Peyer's patch (tissue), 4 donors: ENCODE data around the gene DIS3L2.

Experiments
- POLR2A ChIP-seq, 2 donors: fragments of 450-650 bp; IDR thresholded peaks; one replicate each; pipeline ENCODE4 v1.5.1; 2017; ENCODE audit warnings: antibody characterized with exemption in 2 of 2, mild to moderate bottlenecking in 2 of 2, moderate library complexity in 2 of 2
- TF ChIP-seq, protein P1 (sequence below), 6 experiments: fragments of 450-650 bp in 4 of 6; fragments of 200-600 bp in 2 of 6; sonication (generic) in 1 of 6; IDR thresholded peaks; one replicate each; pipeline ENCODE4 v1.5.1; 2017 to 2019; ENCODE audit warnings: antibody characterized with exemption in 6 of 6, mild to moderate bottlenecking in 3 of 6, moderate library complexity in 1 of 6

DNA sequence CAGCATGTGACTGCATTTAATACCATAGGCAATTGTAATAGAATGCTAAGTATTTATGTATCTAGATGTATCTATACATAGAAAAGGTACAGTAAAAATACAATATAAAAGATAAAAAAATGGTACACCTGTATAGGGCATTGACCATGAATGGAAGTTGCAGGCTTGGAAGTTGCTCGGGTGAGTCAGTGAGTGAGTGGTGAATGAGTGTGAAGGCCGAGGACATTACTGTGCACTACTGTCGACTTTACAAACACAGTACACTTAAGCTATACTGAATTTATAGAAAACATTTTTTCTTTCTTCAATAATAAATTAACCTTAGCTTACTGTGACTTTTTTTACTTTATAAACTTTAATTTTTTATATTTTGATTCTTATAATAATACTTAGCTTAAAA is 8.9 kb downstream of the DIS3L2 start:
- TF ChIP-seq, protein P1, sequence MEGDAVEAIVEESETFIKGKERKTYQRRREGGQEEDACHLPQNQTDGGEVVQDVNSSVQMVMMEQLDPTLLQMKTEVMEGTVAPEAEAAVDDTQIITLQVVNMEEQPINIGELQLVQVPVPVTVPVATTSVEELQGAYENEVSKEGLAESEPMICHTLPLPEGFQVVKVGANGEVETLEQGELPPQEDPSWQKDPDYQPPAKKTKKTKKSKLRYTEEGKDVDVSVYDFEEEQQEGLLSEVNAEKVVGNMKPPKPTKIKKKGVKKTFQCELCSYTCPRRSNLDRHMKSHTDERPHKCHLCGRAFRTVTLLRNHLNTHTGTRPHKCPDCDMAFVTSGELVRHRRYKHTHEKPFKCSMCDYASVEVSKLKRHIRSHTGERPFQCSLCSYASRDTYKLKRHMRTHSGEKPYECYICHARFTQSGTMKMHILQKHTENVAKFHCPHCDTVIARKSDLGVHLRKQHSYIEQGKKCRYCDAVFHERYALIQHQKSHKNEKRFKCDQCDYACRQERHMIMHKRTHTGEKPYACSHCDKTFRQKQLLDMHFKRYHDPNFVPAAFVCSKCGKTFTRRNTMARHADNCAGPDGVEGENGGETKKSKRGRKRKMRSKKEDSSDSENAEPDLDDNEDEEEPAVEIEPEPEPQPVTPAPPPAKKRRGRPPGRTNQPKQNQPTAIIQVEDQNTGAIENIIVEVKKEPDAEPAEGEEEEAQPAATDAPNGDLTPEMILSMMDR (IDR thresholded peaks at IDR 0.05) = no peak
- no peak for TF ChIP-seq POLR2A (IDR thresholded peaks at IDR 0.05)
